HG03045 (cell line): Measurements from ENCODE around the gene TBCA.
"Not testable (repeated sequence)": the region's sequence is repeated elsewhere in the genome, so short reads cannot be mapped to it uniquely, and the experiment has no call there.

Source experiments
- ATAC-seq: cut with Tn5 transposase; IDR thresholded peaks from one replicate; pipeline ENCODE4 v1.9.1; 2021; ENCODE audit warnings: mild to moderate bottlenecking, moderate library complexity; ENCODE audit not compliant: unreplicated experiment

Gene TBCA

DNA sequence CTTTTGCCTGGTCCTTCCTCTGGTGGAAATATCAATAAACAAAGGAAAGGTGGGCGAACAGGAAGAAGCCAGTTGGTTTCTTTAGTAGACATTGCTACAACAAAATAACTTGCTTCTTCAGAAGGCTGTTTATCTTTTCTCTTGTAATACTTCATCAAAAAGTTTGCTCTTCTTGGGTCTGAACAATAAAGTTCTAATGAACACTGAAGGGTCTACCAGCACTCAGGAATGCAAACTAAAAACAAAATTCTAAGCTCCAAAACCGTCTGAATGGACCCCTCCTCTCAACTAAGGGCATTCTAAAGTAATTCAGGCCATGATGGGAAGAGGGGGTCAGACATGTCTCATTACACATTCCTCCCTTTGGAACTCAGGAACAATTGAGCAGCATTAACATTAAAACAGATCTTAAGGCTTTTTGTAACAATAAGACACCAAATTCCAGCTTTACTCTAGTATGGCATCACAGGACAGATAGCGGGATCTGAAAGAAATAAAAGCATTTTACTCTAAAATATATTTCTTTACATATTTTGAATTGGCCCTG, 2.3 kb downstream of the TBCA start:
- no peak for ATAC-seq

DNA sequence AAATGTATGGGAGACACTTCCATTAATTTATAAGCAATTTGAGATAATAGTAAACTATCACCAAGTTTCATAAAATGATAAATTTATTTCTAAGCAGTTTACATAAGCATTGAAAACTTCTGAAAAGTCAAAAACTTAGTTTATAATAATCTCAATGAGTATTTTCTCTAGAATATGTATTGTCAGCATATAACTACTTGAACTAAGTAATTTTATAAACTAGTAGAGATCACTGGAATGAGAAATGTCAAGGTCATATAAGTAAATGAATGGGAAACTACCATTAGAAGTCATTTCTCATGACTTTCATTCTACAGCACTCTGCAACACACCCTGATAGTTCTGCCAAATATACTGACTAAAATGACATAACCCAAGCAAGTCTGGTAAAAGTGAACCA, 3.4 kb downstream of the TBCA start:
- no peak for ATAC-seq

GRCh38 chr5:77771452-77771851, 4.7 kb downstream of the TBCA start:
- ATAC-seq = no peak

- no peak for ATAC-seq
Observed at GRCh38 chr5:77770293-77771005, 5.7 kb downstream of the TBCA start.

GRCh38 chr5:77768978-77769377, 7.2 kb downstream of the TBCA start:
- ATAC-seq = no peak

DNA sequence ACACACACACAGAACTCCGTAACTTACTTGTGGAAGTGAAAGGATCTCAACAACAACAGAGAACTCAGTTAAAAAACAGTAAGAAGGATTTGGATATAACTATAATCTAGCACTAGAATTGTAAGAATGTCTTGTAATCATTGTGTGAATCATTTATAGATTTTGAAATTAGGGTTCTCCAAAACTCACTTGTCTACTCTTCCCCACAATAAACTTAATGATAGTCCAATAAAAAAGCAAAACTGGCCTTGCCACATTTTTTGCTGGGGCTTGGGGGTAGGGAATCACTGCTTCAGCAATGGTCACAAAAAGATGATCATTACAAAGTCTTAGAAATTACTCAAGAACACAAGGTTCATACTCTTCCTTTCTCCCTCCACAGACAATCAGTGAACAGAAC, 8.8 kb downstream of the TBCA start:
- no peak for ATAC-seq

DNA sequence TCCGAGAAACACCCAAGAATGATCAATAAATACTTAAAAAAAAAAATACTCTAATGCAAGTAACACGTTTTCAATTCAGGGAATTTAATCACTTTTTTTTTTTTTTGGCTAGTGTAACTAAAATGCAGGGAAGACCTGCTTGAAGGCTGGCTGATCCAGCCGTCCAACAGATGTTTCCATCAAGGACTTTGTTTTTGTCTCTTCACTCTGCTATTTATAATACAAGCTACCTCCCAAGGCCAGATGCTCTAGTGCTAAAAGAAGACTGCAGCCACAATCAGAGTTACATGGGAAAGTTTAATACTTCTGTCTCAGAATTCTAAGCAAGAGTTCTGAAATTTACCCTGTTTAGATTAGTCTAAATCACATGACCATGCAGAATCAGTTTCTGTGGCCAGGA, 14.5 kb downstream of the TBCA start:
- ATAC-seq = no peak

DNA sequence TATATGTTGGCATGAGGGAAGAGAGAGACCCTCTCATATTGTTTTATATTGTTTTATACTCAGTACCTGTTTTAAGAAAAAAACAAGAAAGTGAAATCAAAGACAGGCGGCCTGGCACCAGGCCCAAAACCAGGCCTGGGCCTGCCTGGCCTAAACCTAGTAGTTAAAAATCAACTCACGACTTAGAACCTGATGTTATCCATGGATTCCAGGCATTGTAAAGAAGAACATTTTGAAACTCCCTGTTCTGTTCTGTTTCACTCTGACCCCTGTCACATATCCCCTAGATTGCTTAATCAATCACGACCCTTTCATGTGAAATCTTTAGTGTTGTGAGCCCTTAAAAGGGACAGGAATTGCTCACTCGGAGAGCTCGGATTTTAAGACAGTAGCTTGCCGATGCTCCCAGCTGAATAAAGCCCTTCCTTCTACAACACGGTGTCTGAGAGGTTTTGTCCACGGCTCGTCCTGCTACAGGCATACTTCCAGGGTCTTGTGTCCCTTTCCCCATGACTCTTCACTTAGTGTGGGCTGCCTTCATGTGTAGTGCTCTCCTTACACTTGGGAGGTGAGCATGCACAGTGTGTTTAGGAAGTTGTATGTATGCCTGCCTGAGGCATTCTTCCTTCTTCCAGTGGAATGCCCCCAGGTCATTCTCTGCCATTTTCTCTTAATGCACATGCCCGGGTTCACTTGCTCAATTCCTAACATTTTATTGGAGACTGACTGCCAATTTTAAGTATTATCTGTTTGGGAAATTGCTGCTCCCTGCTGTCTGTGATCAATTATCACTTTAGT, 17.8 kb downstream of the TBCA start:
- ATAC-seq = no peak

- ATAC-seq = no peak
Observed at GRCh38 chr5:77751328-77752023, 24.7 kb downstream of the TBCA start.

- ATAC-seq = not testable (repeated sequence)
Observed at GRCh38 chr5:77750928-77751327, 25.2 kb downstream of the TBCA start.

- no peak for ATAC-seq
Observed at GRCh38 chr5:77748160-77748559, 28.0 kb downstream of the TBCA start.

GRCh38 chr5:77744116-77744515, 32.0 kb downstream of the TBCA start:
- no peak for ATAC-seq

- ATAC-seq = no peak
Observed at GRCh38 chr5:77743181-77743580, 33.0 kb downstream of the TBCA start.

DNA sequence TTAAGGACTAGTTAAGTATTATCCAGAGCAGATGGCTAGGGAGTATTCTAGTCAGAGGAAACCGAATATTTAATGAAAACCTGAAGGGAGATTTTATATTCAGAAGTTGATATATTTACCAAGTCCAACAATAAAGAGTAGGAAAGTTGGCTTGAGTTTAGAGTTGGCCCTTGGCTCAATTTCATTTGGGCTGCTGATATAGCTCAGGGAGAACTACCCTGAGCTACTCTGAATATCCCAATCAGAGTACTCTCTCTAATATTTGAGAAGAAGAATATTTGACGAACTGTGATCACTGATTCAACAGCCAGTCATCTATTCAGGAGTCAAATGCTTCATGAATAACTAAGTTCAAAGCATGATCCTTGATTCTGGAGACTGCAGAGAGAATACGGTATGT, 34.5 kb downstream of the TBCA start:
- ATAC-seq = no peak

DNA sequence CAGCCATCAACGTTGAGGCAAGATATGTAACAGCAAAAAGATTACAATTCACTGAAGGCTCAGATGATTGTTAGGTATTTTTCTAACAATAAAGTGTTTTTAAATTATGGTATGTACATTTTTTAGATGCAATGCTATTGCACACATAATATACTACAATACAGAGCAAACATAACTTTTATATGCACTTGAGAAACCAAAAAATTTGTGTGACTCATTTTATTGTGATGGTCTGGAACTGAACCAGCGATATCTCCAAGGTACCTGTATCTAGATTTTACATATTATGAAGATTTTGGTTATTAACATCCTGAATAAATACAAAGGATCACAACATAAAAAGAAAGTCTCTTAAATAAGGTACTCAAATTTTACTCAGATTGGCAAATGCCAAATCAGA, 41.3 kb downstream of the TBCA start:
- no peak for ATAC-seq

- no peak for ATAC-seq
Observed at GRCh38 chr5:77733130-77733529, 43.0 kb downstream of the TBCA start.

- ATAC-seq = no peak
Observed at GRCh38 chr5:77727190-77727589, 48.9 kb downstream of the TBCA start.

GRCh38 chr5:77725616-77726015, 50.5 kb downstream of the TBCA start:
- ATAC-seq = no peak

GRCh38 chr5:77724934-77725333, 51.2 kb downstream of the TBCA start:
- no peak for ATAC-seq

DNA sequence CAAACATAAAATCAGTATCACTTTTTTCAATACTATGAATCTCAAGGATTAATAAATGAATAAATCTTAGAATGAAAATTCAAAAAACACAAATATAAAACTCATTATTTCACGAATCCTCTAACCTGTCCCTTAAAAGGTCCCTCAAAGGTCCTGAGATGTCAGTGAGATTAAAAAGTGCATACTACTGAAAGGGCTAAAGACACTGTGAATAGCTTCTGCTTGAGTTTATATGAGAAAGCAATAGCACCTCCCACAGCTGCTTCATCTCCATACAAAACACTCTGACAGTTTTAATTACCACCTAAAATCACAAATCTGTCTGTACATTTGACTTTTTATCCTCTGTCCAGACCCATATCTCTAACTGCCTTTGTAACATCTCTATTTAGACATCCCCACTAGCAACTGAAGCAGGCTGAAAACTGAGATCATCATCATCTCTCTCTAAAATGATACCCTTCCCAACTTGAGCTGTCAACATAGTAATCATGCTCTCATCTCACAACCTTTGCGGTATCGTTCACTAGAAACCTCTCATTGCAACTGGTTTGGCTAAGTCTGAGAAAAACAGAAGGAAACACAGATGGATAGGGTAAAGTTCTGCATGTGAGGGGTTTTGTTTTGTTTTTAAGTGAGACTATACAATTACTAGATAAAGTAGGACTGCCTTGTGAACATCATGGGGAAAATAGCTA, 56.3 kb downstream of the TBCA start:
- ATAC-seq = no peak
